GF-D8 (cell line): ENCODE results near the gene CLTA.
A peak's percentile ranks its signal among the peaks of the same experiment; 100 is the strongest.

Experiments used
- DNase-seq: peaks from one replicate; lab custom pipeline; 2025; lab: John Stamatoyannopoulos, UW

Gene CLTA, protein sequence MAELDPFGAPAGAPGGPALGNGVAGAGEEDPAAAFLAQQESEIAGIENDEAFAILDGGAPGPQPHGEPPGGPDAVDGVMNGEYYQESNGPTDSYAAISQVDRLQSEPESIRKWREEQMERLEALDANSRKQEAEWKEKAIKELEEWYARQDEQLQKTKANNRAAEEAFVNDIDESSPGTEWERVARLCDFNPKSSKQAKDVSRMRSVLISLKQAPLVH

DNA sequence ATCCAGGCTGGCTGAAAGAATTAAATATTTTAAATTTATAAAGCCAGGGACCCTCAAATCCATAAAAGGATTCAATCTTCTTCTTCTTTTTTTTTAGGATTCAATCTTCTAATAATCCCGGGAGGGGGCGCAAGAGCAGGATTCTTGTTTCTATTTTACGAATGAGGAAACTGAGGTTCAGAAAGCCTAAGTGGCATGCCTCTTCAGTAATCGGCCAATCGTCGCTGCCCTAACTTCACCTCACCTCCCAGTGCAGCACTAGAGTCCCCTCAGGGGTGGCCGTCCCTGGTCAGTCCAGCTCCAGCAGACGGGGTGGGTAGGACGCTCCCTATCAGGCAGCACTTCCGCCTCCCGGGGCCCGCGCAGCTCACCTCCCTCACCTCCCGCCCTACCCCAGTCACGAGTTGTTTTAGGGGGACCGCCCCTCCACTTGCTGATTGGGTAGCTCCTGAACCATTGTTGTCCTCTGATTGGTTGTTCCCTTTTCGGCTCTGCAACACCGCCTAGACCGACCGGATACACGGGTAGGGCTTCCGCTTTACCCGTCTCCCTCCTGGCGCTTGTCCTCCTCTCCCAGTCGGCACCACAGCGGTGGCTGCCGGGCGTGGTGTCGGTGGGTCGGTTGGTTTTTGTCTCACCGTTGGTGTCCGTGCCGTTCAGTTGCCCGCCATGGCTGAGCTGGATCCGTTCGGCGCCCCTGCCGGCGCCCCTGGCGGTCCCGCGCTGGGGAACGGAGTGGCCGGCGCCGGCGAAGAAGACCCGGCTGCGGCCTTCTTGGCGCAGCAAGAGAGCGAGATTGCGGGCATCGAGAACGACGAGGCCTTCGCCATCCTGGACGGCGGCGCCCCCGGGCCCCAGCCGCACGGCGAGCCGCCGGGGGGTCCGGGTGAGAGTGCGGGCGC, at the start of gene CLTA:
TSS of gene CLTA (plus strand) at position 534 of the 902 bp plus-strand sequence. CDS start at position 670, 136 bp downstream.
- peak; percentile 97 for DNase-seq

DNA sequence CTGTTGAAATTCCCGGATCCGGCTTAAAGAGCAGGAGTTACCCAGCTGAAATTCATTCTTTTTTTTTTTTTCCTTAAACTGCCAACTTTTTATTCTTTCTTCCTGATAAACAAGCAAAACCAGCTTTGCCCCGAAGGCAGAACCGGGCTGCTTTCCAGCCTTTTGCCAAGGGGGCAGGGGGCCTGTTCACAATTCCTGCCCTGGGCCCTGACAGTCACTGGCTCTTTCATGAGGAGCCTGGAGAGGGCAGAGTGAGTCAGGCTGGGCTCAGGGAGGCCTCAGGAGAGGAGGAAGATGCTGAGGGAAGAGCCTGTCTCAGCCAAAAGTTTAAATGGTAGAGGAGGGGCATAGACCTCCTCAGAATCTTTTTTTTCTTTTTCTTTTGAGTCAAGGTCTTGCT, 49.4 kb upstream of the CLTA start:
- no peak for DNase-seq

DNA sequence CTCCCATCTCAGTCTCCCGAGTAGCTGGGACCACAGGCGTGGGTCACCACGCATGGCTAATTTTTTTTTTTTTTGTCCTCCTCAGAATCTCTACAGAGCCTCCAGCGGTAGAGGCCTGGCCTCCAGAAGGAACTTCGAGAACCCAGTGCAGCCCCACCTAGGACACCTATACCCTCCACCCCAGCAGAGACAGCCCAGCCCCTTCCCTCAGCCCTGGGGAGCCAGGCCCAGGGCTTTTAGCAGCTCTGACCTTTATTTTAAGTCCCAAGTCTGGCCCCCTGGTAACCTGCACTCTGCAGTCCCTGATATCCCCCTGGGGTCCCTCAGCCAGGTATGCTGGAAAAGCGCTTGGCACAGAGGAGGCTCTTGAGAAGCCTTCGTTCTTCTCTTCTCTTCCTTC, 49.0 kb upstream of the CLTA start:
- DNase-seq = no peak

DNA sequence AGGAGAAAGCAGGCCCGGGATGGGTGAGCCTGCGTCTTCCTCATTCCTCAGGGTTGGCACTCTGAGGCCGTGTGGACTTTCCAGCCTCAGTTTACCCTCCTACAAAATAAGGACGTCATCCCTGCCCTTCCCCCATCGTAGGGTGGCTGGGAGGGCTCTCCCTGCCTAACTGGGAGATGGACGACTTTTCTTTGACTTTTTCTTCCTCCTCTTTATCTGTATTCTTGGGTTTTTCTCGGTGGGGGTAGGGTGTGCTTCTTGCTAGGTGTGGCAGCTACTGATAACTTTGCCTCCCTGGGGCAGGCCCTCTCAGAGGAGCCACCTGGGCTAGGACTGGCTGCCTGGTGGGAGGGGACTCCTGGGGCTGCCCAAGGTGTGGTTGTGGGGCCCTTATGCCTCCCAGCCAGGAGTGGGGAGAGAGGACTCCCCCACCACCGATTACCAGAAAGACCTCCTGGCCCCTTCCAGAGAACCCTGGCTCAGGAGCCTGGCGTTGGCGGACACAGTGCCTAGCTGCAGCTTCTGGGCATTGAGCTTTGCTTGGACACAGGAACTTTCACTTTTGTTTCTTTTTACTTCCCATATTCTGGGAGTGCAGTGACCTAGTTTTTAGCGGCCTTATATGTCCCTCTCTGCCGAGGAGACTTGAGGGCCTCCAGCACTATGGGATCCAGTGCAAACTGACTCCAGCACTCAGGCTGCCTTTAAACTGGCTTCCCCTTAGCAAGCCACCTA, 48.0 kb upstream of the CLTA start:
- DNase-seq = no peak

DNA sequence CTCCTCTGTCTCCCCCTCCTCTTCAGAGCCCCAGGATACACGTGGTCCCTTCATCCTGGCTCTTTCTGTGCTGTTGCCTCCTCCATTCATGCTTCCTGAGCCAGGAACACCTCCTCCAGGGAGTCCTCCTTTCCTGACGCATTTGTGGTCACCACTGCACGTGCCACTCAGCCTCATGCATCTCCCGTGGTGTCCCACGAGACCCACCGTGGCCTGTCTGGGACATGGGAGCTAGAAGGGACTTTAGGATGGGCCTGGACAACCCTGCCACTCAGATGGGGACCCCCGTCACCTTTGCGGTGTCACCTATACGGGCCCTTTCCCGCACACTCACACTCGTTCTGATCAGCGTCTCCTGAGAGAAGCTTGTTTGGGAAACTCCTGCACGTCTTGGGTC, 47.5 kb upstream of the CLTA start:
- DNase-seq = no peak

DNA sequence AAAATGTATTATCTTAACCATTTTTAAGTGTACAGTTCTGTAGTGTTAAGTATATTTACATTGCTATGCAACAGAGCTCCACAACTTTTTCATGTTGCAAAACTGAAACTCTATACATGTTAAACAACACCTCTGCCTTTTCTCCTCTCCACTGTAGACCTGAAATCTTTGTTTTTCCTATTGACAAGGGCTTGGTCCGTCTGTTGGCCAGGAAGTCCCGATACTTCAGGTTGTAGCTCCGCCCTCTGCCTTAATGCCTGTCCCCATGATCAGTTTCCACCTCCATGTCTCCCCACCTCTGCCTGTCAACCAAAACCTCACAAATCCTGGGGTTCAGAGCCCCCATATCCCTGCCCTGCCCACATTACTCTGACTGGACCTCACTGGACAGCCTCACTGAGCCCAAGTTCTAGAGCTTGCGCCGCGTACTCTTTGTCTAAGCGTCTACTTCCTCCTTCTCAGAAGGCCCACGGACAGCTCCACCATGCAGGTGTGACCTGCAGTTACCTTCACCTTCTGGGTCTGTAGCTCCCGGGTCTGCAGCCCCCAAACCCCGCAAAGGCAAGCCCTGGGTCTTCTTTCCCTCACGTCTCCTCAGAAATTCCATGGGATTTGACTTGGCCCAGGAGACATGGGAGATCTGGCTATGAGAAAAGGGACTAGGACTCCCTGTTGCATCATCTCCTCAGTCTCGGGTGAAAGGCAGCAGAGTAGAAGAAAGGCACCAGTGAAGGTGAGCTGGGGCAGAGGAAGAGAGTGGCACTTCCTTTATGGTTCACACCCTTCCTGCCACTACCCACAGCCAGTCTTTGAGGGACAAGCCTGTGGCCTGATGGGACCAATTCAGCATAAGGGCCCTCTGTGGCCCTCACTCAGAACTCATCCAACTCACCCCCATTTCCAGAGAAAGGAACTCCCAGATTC, 46.1 kb upstream of the CLTA start:
- DNase-seq = no peak

DNA sequence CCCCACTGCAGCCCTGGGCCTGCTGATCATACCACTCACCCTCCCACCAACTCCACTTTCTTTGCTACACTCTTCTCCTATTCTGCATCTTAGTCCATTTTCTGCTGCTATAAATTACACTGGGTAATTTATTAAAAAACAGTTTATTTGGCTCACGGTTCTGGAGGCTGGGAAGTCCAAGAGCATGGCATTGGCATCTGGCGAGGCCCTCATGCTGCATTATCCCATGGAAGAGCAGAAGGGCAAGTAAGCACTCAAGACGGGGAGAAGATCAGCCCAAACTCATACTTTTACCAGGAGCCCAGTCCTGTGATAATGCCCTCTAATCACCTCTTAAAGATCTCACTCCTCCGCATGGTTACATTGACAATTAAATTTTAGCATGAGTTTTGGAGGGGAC, 44.8 kb upstream of the CLTA start:
- DNase-seq = no peak

DNA sequence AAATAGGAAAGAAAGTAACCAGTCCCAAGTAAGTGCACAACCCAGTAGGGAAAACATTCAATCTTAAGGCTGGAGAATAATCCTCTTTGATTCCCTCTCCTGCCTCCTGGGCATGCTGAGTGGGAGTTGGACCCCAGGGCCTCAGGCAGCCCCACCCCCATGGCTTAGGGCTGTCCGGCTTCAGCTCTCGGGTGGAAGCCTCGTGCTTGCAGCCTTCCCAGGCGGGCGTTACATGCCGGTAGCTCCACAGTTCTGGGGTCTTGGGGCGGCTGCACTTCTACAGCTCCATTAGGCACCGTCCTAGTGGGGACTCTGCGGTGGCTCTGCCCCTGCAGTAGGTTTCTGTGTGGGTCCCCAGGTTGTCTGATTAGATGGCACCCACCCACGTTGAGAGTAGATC, 44.1 kb upstream of the CLTA start:
- DNase-seq = no peak

DNA sequence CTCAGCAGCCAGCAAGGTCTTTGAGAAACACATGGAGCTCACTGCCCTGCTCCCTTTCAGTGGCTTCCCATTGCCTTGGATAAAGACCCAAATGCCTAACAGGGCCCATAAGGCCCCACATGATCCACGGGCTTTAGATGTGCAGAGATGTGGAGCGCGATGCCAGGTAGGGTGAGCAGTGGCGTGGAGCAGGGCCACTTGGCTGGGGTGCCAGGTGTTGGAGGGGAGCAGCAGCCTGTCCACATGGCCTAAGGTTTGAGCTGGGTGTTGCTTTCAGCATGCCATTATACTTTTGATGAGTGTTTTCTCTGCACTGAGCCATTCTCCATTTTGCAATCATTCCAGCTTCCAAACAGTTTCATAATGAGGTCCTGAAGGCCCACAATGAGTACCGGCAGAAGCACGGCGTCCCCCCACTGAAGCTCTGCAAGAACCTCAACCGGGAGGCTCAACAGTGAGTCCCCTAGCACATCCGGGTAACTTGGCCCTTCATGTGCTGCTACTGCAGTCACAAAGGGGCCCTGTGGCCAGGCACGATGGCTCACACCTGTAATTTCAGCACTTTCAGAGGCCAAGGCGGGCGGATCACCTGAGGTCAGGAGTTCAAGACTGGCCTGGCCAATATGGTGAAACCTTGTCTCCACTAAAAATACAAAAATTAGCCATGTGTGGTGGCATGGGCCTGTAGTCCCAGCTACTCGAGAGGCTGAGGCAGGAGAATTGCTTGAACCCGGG, 43.1 kb upstream of the CLTA start:
- DNase-seq = no peak

DNA sequence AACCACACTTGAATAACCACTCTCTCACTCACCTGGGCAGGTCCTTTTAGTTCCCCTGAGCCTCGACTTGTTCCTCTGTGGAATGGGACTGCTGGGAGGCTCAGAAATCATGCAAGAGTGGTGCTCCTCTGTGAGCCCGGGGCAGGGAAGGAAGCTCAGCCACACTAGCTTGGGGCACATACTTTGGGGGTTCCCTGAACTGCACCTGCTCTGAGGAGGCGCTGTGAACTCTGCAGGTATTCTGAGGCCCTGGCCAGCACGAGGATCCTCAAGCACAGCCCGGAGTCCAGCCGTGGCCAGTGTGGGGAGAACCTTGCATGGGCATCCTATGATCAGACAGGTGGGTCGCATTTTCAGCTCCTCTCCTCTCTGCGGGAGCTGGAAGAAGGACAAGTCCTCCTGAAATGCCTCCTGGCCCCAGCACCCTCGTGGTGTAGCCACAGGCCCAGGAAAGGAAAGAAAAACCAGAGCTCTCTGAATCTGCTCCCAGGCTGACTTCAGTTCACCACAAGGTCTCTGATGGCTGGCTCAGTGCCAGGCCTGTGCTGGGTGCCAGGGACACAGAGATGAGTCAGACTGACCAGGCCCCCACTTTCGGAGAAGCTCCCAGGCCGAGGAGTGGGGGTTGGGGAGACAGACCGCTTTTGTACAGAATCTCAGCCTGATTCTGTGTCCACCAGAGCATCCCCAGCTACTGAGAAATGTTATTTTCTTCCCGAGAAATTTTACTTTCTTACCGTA, 42.2 kb upstream of the CLTA start:
- DNase-seq = no peak

DNA sequence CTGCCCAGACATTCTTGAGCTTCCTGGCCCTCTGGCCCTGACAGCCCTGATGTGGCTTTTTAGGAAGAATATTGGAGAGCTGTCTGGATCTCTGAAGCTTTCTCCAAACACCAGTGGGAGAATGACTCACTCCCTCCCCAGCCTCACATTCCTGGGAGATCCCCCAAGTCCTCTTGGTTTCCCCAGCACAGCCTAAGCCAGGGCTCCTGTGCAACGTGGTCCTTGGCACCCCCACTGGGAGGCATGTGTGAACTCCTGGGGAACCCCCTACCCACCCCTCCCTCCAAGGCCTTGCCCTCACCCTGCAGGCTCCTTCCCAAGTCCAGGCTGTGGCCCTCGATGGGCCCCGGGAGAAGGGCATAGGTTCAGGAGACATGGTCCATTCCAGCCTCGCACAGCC, 41.5 kb upstream of the CLTA start:
- no peak for DNase-seq

DNA sequence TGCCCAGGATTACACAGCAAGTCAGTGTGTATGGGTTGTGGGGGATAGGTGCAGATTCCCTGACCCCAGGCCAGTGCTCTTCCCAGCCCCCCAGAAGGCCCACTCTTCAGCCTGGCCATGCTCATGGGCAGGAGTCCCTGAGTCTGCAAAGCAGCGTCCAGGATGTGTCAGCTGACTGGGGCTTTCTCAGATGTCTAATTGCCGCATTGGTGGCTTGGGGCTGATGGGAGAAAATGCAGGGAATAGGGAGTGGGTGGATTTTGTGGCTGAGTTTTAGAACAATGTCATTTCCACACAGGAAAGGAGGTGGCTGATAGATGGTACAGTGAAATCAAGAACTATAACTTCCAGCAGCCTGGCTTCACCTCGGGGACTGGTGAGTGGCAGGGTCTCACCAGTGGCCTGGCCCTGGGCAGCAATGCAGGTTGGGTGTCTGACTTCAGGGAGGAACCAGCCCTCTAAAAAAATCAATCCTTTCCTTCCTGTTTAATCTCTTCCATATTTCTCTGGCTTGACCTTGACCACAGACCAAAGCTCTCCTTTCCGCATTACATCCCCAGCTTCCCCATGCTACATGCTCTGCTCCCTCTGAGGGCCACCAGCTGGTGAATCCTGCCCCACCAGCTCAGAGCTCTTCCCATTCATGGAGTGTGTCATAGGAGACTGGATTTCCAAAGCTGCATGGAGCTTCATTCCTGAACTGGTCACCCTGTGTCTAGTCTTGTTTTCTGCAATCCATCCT, 40.0 kb upstream of the CLTA start:
- peak; percentile 42 for DNase-seq

DNA sequence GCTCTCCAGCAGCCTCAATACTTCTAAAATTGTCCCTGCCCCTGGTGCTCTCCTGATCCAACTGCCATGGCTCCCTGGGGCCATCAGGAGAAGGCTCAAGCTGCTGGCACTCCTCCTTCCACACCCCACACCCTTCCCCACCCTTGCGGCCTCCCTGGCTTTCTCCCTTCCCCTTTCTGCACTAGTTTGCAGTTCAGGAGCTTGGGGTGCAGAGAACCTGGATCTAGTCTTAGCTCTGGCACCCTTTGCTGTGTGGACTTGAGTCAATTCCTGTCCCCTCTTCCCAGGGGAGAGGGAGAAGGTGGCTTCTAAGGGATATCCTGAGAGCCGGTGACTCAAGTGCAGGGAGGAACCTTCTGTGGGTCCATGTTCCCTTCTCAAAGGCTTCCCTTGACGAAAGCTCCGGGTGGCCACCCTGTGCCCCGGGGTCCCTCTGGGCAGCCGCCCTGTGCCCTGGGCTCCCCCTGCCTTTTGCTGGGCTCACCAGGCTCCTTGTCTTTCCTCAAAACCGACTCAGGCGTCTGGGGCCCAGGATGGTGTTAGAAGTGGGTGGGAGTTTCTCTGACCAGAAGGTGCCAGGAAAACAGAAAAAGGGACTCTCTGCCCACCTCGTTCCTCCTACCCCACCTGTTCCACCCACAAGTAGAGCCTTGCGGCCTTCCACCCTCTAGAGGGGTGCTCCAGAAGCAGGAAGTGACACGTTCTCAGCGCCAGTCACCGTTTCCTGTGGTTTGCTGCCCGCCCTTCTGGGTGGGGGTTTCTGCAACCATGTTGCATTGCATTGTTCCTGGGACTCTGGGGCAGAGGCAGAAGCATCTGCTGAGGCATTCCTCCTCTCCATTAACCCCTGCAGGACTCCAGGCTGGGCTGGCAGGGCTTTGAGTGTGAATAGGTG, 39.2 kb upstream of the CLTA start:
- peak; percentile 88 for DNase-seq

DNA sequence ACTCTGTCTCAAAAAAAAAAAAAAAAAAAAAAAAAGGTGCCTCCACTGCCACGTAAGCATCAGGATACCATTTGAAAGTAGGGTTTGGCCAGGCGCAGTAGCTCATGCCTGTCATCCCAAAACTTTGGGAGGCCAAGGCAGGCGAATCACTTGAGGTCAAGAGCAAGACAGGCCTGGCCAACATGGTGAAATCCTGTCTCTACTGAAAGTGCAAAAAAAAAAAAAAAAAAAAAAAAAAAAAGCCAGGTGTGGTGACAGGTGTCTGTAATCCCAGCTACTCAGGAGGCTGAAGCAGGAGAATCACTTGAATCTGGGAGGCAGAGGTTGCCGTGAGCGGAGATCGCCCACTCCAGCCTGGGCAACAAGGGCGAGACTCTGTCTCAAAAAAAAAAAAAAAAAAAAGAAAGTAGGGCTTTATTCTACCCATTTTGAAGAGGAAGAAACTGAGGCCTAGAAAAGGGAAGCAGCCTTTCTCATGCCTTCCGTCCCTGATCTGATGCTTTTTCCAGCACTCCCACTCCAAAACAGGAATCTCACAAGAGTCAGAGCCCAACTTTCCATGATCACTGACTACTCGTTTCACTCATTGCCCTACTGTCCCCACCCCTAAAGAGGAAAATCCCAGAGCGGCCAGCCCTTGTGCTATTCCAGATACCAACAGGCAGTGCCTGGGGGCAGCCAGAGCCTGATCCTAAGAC, 37.8 kb upstream of the CLTA start:
- no peak for DNase-seq

DNA sequence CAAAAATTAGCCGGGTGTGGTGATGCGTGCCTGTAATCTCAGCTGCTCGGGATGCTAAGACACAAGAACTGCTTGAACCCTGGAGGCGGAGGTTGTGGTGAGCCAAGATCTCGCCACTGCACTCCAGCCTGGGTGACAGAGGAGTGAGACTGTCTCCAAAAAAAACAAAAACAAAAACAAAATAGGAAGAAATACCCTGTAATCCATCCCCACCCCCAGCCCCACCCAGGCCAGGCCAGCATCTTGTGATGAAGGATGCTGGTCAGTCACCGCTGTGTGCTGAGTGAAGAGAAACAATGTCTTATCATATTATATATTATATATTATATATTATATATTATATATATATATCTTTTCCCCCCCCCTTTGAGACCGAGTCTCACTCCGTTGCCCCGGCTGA, 37.0 kb upstream of the CLTA start:
- no peak for DNase-seq

DNA sequence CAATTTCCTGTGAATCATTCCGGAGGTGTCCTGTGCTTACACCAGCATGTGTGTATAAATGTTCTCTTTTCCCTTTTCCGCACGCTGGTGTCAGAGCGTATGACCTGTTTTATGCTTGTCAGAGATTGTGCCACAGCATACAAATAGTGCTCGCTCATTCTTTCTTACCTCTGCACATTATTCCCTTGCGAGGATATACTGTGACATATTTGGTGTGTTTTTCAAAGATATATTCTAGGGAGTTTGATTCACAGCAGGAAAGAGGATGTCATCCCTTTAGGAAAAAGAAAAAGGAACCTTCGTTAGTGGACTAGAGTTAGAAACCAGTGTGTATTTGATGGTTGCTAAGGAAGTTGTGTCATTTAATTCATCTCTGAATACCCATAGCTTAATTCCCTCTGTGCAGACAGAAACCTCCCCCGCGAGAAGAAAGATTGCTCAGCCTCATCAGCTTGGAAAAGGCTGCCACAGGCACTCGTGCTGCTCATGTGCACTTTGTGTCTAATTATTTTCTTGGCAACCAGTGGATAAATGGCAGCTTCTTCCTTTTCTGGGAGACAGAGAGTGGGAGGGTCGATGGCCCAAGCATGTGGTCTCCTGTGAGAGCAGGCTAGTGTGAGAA, 36.3 kb upstream of the CLTA start:
- peak; percentile 86 for DNase-seq

DNA sequence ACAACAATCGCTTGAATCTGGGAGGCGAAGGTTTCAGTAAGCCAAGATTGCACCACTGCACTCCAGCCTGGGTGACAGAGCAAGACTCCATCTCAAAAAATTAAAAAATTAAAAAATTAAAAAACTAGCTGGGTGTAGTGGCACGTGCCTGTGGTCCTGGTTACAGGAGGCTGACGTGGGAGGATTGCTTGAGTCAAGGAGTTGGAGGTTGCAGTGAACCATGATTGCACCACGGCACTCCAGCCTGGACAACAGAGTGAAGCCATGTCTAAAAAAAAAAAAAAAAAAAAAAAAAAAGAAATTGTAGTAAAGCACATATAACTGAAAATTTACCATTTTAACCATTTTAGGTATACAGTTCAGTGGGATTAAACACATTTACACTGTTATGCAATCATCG, 34.6 kb upstream of the CLTA start:
- DNase-seq = no peak

DNA sequence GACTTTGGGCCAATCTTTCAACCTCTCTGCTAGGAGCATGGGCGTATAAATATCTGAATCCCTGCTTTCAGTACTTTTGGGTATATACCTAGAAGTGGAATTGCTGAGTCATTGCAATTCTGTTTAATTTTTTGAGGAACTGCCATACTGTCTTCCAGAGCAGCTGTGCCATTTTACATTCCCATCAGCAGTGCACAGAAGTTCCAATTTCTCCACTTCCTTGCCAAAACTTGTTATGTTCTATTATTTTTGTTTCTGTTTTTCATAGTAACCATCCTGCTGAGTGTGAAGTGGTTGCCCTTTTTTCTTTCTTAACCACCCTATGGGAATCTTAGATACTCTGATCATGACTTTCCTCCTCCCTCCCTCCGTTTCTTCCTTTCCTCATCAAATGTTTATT, 32.6 kb upstream of the CLTA start:
- peak; percentile 69 for DNase-seq
